GM12875 (cell line): Measurements from ENCODE around the gene VRTN.
A peak's percentile ranks its signal among the peaks of the same experiment; 100 is the strongest.

ENCODE experiments used
- H3K4me3 ChIP-seq: one replicate; pipeline ENCODE4 v1.5.1; 2011; ENCODE audit warnings: low read depth, low read length, control low read depth
- CTCF ChIP-seq: IDR thresholded peaks from 2 replicates; pipeline ENCODE4 v1.5.1; 2011; ENCODE audit warnings: low read depth, mild to moderate bottlenecking, control low read depth, inconsistent platforms, low read length, moderate library complexity, borderline replicate concordance; ENCODE audit not compliant: insufficient read depth

VRTN gene

GRCh38 chr14:74395094-74395493 is 46.8 kb downstream of the VRTN start:
- no peak for TF ChIP-seq CTCF

GRCh38 chr14:74400031-74400685 is 51.9 kb downstream of the VRTN start:
- H3K4me3 ChIP-seq: no peak overlapping the region
- TF ChIP-seq CTCF: no peak

More at GRCh38 chr14:74395094-74395493, 46.8 kb downstream of the VRTN start:
- H3K4me3 ChIP-seq: no peak overlapping the region

GRCh38 chr14:74400919-74401503 is 52.7 kb downstream of the VRTN start:
- H3K4me3 ChIP-seq: no peak overlapping the region

GRCh38 chr14:74401504-74402241 is 53.4 kb downstream of the VRTN start:
- no peak for TF ChIP-seq CTCF
- H3K4me3 ChIP-seq: peak overlapping the region; percentile 42

More at GRCh38 chr14:74400919-74401503, 52.7 kb downstream of the VRTN start:
- no peak for TF ChIP-seq CTCF

GRCh38 chr14:74402401-74403251 is 54.4 kb downstream of the VRTN start:
- peak overlapping the region; percentile 11 for H3K4me3 ChIP-seq

More at GRCh38 chr14:74402401-74403251, 54.4 kb downstream of the VRTN start:
- no peak for TF ChIP-seq CTCF
